ENCODE results near the gene AP2B1. TPM values are rescaled to one million over a fixed set of nuclear protein-coding genes. Genes with fewer than 3 reads are reported as not detected.

AP2B1 gene
- polyA plus RNA-seq, 1 of the 3 experiments (the other 2 are of a cell fraction) = 97.8 TPM

DNA sequence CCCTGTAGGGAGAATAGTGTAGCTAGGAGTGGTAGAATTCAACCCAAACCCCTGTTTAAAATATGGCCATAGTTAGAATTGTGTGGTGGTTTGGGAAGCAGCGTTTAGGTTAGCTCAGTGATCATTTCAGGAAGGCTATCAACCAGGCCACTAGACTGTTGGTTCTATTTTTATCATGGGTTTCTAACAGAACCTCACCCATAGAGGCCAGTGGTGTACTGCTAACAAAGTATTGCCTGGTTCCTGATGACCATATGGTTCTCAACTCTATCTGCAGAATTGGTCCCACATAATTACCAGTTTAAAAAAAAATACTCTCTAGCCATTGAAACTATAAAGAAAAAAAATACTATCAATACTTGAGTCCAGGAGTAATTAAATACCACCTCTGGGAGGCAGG, 73.8 kb downstream of the AP2B1 start:
- no peaks in the 10 kb centered on the region for H3K4me1 ChIP-seq (ENCODE audit: control insufficient read depth in 1 of 2, insufficient read depth in 2 of 2, low read depth in 1 of 2, low read length in 1 of 2)
- no peak overlapping the region for H3K27ac ChIP-seq (ENCODE audit: low read depth in 2 of 2, low read length in 1 of 2)
- H3K27me3 ChIP-seq (ENCODE audit: insufficient read depth) = no peaks in the 10 kb centered on the region
- WGBS (ENCODE audit: low lambda C conversion rate) = 100% methylated on average over 1 of the region's 1 CpG
- H3K9ac ChIP-seq = no peak overlapping the region
- H3K4me2 ChIP-seq = no peak overlapping the region
- DNase-seq = no peak
- no peak overlapping the region for H3K4me3 ChIP-seq (ENCODE audit: low read depth in 2 of 2, low read length in 1 of 2)
- H4K20me1 ChIP-seq (ENCODE audit: insufficient read depth) = no peaks in the 10 kb centered on the region
- no peaks in the 10 kb centered on the region for H3K9me2 ChIP-seq
- no peak overlapping the region for H2AFZ ChIP-seq (ENCODE audit: low read depth)
- POLR2A ChIA-PET = no interaction called here
- peaks cover 54 to 68% of the 10 kb centered on the region in 2 experiments for H3K36me3 ChIP-seq (replicated peaks in 1 of 2; ENCODE audit: control insufficient read depth in 1 of 2, insufficient read depth in 2 of 2, low read length in 1 of 2)
- H3F3A ChIP-seq (replicated peaks; ENCODE audit: insufficient read depth) = peaks cover under 1% of the 10 kb centered on the region
- no peaks in the 10 kb centered on the region for H3K9me3 ChIP-seq
- H3K79me2 ChIP-seq (ENCODE audit: insufficient read depth) = peaks cover 9% of the 10 kb centered on the region; the same call in 1 of the 2 replicates
- CTCF ChIA-PET = interaction anchor here (4.5 kb wide), 1 partner anchor 87 kb away, joined by 19 read pairs; no protein-coding TSS in a partner anchor
- TF ChIP-seq NFIC (IDR thresholded peaks at IDR 0.05; ENCODE audit: borderline replicate concordance) (no peak), MXI1 (IDR thresholded peaks at IDR 0.05; ENCODE audit: low read depth, low read length) (no peak), YY1 (IDR thresholded peaks at IDR 0.05; ENCODE audit: low read depth) (no peak), MEF2A (IDR thresholded peaks at IDR 0.05; ENCODE audit: borderline replicate concordance, low read depth) (no peak), RFX5 (IDR thresholded peaks at IDR 0.05; ENCODE audit: low read length) (no peak), TAF1 (IDR thresholded peaks at IDR 0.05; ENCODE audit: borderline replicate concordance, low read depth, low read length) (no peak)
- TF ChIP-seq, protein P1, sequence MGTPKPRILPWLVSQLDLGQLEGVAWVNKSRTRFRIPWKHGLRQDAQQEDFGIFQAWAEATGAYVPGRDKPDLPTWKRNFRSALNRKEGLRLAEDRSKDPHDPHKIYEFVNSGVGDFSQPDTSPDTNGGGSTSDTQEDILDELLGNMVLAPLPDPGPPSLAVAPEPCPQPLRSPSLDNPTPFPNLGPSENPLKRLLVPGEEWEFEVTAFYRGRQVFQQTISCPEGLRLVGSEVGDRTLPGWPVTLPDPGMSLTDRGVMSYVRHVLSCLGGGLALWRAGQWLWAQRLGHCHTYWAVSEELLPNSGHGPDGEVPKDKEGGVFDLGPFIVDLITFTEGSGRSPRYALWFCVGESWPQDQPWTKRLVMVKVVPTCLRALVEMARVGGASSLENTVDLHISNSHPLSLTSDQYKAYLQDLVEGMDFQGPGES (IDR thresholded peaks at IDR 0.05; ENCODE audit: low read depth, low read length) = no peak
- TF ChIP-seq, protein P2, sequence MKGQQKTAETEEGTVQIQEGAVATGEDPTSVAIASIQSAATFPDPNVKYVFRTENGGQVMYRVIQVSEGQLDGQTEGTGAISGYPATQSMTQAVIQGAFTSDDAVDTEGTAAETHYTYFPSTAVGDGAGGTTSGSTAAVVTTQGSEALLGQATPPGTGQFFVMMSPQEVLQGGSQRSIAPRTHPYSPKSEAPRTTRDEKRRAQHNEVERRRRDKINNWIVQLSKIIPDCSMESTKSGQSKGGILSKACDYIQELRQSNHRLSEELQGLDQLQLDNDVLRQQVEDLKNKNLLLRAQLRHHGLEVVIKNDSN (IDR thresholded peaks at IDR 0.05; ENCODE audit: borderline replicate concordance, low read depth) = no peak
- TF ChIP-seq, protein P3, sequence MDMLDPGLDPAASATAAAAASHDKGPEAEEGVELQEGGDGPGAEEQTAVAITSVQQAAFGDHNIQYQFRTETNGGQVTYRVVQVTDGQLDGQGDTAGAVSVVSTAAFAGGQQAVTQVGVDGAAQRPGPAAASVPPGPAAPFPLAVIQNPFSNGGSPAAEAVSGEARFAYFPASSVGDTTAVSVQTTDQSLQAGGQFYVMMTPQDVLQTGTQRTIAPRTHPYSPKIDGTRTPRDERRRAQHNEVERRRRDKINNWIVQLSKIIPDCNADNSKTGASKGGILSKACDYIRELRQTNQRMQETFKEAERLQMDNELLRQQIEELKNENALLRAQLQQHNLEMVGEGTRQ (IDR thresholded peaks at IDR 0.05; ENCODE audit: borderline replicate concordance, low read depth, low read length) = no peak
- TF ChIP-seq, protein P4, sequence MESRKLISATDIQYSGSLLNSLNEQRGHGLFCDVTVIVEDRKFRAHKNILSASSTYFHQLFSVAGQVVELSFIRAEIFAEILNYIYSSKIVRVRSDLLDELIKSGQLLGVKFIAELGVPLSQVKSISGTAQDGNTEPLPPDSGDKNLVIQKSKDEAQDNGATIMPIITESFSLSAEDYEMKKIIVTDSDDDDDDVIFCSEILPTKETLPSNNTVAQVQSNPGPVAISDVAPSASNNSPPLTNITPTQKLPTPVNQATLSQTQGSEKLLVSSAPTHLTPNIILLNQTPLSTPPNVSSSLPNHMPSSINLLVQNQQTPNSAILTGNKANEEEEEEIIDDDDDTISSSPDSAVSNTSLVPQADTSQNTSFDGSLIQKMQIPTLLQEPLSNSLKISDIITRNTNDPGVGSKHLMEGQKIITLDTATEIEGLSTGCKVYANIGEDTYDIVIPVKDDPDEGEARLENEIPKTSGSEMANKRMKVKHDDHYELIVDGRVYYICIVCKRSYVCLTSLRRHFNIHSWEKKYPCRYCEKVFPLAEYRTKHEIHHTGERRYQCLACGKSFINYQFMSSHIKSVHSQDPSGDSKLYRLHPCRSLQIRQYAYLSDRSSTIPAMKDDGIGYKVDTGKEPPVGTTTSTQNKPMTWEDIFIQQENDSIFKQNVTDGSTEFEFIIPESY (IDR thresholded peaks at IDR 0.05; ENCODE audit: borderline replicate concordance, low read depth) = no peak

DNA sequence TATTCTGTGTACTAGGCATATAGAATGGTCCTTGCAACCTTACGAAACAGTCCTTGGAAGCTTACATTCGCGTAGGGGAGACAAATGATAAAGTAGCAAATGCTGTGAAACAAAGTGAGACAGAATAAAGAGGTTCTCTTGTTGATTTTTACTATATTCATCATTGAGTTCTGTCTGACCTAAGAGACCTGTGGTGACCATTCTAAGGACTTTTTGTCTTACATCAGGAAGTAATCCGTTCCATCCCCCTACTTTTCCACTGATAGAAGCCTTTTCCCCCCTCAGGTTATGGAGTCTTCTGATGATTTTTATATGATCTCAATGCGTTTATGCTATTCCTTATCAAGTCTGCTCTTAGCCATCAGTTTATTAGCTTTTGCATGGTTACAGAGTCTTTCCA, 77.6 kb downstream of the AP2B1 start:
- H3K9me3 ChIP-seq = no peaks in the 10 kb centered on the region
- no peak overlapping the region for H3K4me2 ChIP-seq
- H2AFZ ChIP-seq (ENCODE audit: low read depth) = no peak overlapping the region
- 95% methylated on average over 5 of the region's 5 CpGs for WGBS (ENCODE audit: low lambda C conversion rate)
- no peak overlapping the region for H3K4me3 ChIP-seq (ENCODE audit: low read depth in 2 of 2, low read length in 1 of 2)
- H3K9ac ChIP-seq = no peak overlapping the region
- ChIA-PET POLR2A (interaction anchor here (1.2 kb wide), 1 partner anchor 51 kb away, joined by 3 read pairs; no protein-coding TSS in a partner anchor), CTCF (interaction anchor here (1.0 to 2.0 kb wide), 5 partner anchors 39 to 99 kb away, joined by 3 to 8 read pairs (median 4); partner anchors contain the start of gene RASL10B)
- TF ChIP-seq ELF1 (IDR thresholded peaks at IDR 0.05) (no peak), JUND (IDR thresholded peaks at IDR 0.05) (no peak), YY1 (IDR thresholded peaks at IDR 0.05; ENCODE audit: low read depth) (no peak), RAD21 (IDR thresholded peaks at IDR 0.05; ENCODE audit: low read length) (no peak), RFX5 (IDR thresholded peaks at IDR 0.05; ENCODE audit: low read length) (no peak), TEAD4 (IDR thresholded peaks at IDR 0.05; ENCODE audit: borderline replicate concordance, insufficient read depth) (no peak)
- TF ChIP-seq, protein P1 (IDR thresholded peaks at IDR 0.05; ENCODE audit: low read depth, low read length) = no peak
- TF ChIP-seq, protein P2 (IDR thresholded peaks at IDR 0.05; ENCODE audit: borderline replicate concordance, low read depth) = no peak
- DNase-seq = no peak
- H3K9me2 ChIP-seq = no peaks in the 10 kb centered on the region
- H3K27me3 ChIP-seq (ENCODE audit: insufficient read depth) = no peaks in the 10 kb centered on the region
- H3K4me1 ChIP-seq (ENCODE audit: control insufficient read depth in 1 of 2, insufficient read depth in 2 of 2, low read depth in 1 of 2, low read length in 1 of 2) = no peaks in the 10 kb centered on the region
- H4K20me1 ChIP-seq (ENCODE audit: insufficient read depth) = peaks cover 3% of the 10 kb centered on the region; the same call in 1 of the 2 replicates
- no peaks in the 10 kb centered on the region for H3K79me2 ChIP-seq (ENCODE audit: insufficient read depth)
- peaks cover 48 to 51% of the 10 kb centered on the region in 2 experiments for H3K36me3 ChIP-seq (replicated peaks in 1 of 2; ENCODE audit: control insufficient read depth in 1 of 2, insufficient read depth in 2 of 2, low read length in 1 of 2)
- no peak overlapping the region for H3K27ac ChIP-seq (ENCODE audit: low read depth in 2 of 2, low read length in 1 of 2)
- no peaks in the 10 kb centered on the region for H3F3A ChIP-seq (replicated peaks; ENCODE audit: insufficient read depth)
